Measurements from ENCODE around the gene PHF21A.

The PHF21A gene

GRCh38 chr11:46050662-46051061, 70.6 kb downstream of the PHF21A start:
- H3K27me3 Mint-ChIP-seq: no peaks in the 10 kb centered on the region
- peaks cover 38% of the 10 kb centered on the region for H3K36me3 Mint-ChIP-seq (ENCODE audit: low read depth)

DNA sequence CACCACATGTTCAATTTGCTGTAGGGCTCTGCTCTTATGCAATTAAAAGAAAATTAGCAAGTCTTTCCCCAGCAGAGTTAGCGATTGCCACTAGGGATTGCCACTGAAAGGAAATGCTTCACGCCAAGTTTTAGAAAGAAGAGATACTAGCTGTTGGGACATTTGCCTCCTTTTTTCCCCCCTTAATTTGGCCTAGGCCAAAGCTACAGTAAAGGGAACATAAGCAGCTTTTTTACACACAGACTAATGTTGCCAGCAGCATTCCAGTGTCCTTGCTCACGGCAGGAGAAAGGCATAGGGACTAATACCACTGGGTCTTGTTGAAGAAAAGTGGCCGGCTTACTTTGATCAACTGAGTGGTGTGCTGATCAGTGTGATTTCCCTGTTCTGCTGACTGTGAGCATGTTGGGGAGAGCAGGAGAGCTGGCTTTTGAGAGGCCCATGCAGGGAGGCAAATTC, 71.2 kb downstream of the PHF21A start:
- intact Hi-C loops (cut with micrococcal nuclease): no loop called here
- H3K36me3 Mint-ChIP-seq (ENCODE audit: low read depth): peaks cover 38% of the 10 kb centered on the region
- no peaks in the 10 kb centered on the region for H3K9me3 Mint-ChIP-seq
- H3K27ac Mint-ChIP-seq: no peak overlapping the region
- no peak overlapping the region for H3K4me3 Mint-ChIP-seq
- peaks cover 21% of the 10 kb centered on the region for H3K4me1 Mint-ChIP-seq (ENCODE audit: low read depth)
- no peaks in the 10 kb centered on the region for H3K27me3 Mint-ChIP-seq

More at GRCh38 chr11:46050662-46051061, 70.6 kb downstream of the PHF21A start:
- Mint-ChIP-seq H3K27ac (no peak overlapping the region), H3K4me1 (ENCODE audit: low read depth) (peaks cover 21% of the 10 kb centered on the region), H3K4me3 (no peak overlapping the region), H3K9me3 (no peaks in the 10 kb centered on the region)
- intact Hi-C loops (cut with micrococcal nuclease): no loop called here

GRCh38 chr11:46049325-46049897, 71.8 kb downstream of the PHF21A start:
- no peak overlapping the region for H3K27ac Mint-ChIP-seq
- no peak overlapping the region for H3K4me3 Mint-ChIP-seq
- H3K9me3 Mint-ChIP-seq: no peaks in the 10 kb centered on the region
- peaks cover 21% of the 10 kb centered on the region for H3K4me1 Mint-ChIP-seq (ENCODE audit: low read depth)
- peaks cover 38% of the 10 kb centered on the region for H3K36me3 Mint-ChIP-seq (ENCODE audit: low read depth)
- H3K27me3 Mint-ChIP-seq: no peaks in the 10 kb centered on the region
- intact Hi-C loops (cut with micrococcal nuclease): no loop called here

GRCh38 chr11:46048198-46048597, 73.1 kb downstream of the PHF21A start:
- intact Hi-C loops (cut with micrococcal nuclease): no loop called here
- Mint-ChIP-seq H3K36me3 (ENCODE audit: low read depth) (peaks cover 33% of the 10 kb centered on the region), H3K4me3 (no peak overlapping the region), H3K9me3 (no peaks in the 10 kb centered on the region), H3K27ac (no peak overlapping the region), H3K4me1 (ENCODE audit: low read depth) (peaks cover 21% of the 10 kb centered on the region), H3K27me3 (no peaks in the 10 kb centered on the region)

- Mint-ChIP-seq H3K36me3 (ENCODE audit: low read depth) (peaks cover 39% of the 10 kb centered on the region), H3K9me3 (no peaks in the 10 kb centered on the region), H3K27ac (no peak overlapping the region), H3K4me1 (ENCODE audit: low read depth) (peaks cover 21% of the 10 kb centered on the region), H3K4me3 (no peak overlapping the region), H3K27me3 (no peaks in the 10 kb centered on the region)
- intact Hi-C loops (cut with micrococcal nuclease): no loop called here
Measured at GRCh38 chr11:46047520-46047919, 73.7 kb downstream of the PHF21A start.

DNA sequence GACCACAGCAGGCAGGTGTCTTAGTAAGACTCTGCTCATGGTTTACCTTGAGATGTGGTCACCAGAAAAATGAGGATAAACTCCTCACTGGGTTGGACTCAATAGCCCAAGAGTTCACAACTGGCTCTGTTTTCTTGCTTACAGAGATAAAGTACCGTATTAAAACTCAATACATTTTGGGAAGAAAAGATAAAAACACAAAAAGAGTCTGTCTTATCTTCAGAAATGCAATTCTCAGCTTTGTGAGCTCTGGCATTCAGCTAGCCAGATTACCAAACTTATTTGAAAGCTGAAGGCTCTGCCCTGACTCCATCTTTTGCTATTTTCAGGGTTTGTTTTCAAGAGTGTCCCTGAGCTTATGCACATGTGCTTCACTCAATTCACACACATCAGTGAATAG, 75.4 kb downstream of the PHF21A start:
- peaks cover 15% of the 10 kb centered on the region for H3K4me1 Mint-ChIP-seq (ENCODE audit: low read depth)
- no peak overlapping the region for H3K4me3 Mint-ChIP-seq
- intact Hi-C loops (cut with micrococcal nuclease): no loop called here
- H3K9me3 Mint-ChIP-seq: no peaks in the 10 kb centered on the region
- no peaks in the 10 kb centered on the region for H3K27me3 Mint-ChIP-seq
- H3K36me3 Mint-ChIP-seq (ENCODE audit: low read depth): peaks cover 31% of the 10 kb centered on the region
- no peak overlapping the region for H3K27ac Mint-ChIP-seq

DNA sequence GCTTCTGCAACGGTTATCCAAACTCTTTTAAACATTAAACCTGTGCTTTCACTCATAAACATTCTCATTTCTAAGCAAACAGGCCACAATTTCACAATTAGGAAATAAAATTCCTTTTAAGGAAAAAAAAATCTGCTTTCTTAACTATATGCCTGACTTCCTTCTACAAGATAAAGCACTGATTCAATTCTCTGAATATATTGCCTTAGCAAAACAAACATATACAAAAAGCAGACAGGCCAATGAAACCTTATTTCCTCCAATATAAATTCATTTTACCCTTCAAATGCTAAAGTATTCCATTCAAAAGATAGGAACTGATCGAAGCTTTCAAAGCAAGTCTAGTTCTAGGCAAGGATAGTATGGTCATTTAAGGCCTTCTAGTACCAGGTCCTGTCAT, 76.7 kb downstream of the PHF21A start:
- Mint-ChIP-seq H3K27me3 (no peaks in the 10 kb centered on the region), H3K27ac (no peak overlapping the region), H3K4me3 (no peak overlapping the region), H3K36me3 (ENCODE audit: low read depth) (peaks cover 31% of the 10 kb centered on the region), H3K4me1 (ENCODE audit: low read depth) (peaks cover 6% of the 10 kb centered on the region), H3K9me3 (no peaks in the 10 kb centered on the region)
- intact Hi-C loops (cut with micrococcal nuclease): no loop called here

DNA sequence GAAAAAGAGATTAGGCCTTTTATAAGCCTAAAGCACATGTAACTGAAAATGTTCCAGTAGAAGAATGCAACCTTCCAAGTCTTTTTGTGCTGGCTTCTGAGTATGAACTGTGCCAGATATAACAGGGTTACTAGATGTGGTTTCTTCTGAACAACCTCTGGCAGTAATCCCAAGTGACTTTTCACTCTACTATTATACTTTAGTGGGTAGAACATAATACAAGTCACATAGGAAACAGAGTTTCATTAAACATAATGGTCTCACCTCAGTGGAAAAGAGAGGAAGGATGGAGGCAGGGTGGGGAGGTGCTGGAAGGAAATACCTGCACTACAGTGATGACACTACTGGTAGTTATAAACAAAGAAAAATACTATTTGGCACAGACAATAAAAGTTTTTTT, 81.3 kb downstream of the PHF21A start:
- intact Hi-C loops (cut with micrococcal nuclease): no loop called here
- H3K27me3 Mint-ChIP-seq: no peaks in the 10 kb centered on the region
- H3K27ac Mint-ChIP-seq: no peak overlapping the region
- H3K36me3 Mint-ChIP-seq (ENCODE audit: low read depth): peaks cover 11% of the 10 kb centered on the region
- no peaks in the 10 kb centered on the region for H3K9me3 Mint-ChIP-seq
- peaks cover 6% of the 10 kb centered on the region for H3K4me1 Mint-ChIP-seq (ENCODE audit: low read depth)
- no peak overlapping the region for H3K4me3 Mint-ChIP-seq

- Mint-ChIP-seq H3K9me3 (no peaks in the 10 kb centered on the region), H3K27me3 (no peaks in the 10 kb centered on the region), H3K27ac (no peak overlapping the region), H3K4me3 (no peak overlapping the region), H3K36me3 (ENCODE audit: low read depth) (peaks cover 19% of the 10 kb centered on the region), H3K4me1 (ENCODE audit: low read depth) (peaks cover 6% of the 10 kb centered on the region)
- intact Hi-C loops (cut with micrococcal nuclease): no loop called here
Measured at GRCh38 chr11:46038529-46038928, 82.7 kb downstream of the PHF21A start.

DNA sequence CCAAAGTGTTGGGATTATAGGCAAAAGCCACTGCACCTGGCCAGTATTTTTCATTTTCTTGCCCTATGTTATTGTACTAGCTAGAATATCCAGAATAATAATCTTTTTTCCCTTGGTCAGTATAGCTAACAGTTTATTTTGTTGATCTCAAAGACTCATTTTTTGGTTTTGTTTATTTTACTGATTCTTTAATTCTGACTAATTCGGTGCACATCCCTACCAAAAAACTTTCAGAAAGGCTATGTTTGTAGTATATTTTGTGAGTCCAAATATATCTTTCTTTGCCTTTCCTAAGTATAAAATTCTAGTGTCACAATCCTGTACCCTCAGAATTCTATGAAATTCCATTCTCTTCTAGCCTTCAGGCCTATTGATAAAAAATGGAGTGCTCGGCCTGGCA, 84.3 kb downstream of the PHF21A start:
- H3K36me3 Mint-ChIP-seq (ENCODE audit: low read depth): peaks cover 13% of the 10 kb centered on the region
- H3K9me3 Mint-ChIP-seq: no peaks in the 10 kb centered on the region
- intact Hi-C loops (cut with micrococcal nuclease): no loop called here
- no peak overlapping the region for H3K4me3 Mint-ChIP-seq
- no peaks in the 10 kb centered on the region for H3K27me3 Mint-ChIP-seq
- peaks cover 6% of the 10 kb centered on the region for H3K4me1 Mint-ChIP-seq (ENCODE audit: low read depth)
- no peak overlapping the region for H3K27ac Mint-ChIP-seq

- H3K27ac Mint-ChIP-seq: no peak overlapping the region
- peaks cover 6% of the 10 kb centered on the region for H3K4me1 Mint-ChIP-seq (ENCODE audit: low read depth)
- H3K36me3 Mint-ChIP-seq (ENCODE audit: low read depth): peaks cover 13% of the 10 kb centered on the region
- no peaks in the 10 kb centered on the region for H3K9me3 Mint-ChIP-seq
- H3K27me3 Mint-ChIP-seq: no peaks in the 10 kb centered on the region
- intact Hi-C loops (cut with micrococcal nuclease): no loop called here
- H3K4me3 Mint-ChIP-seq: no peak overlapping the region
Measured at GRCh38 chr11:46036009-46036408, 85.2 kb downstream of the PHF21A start.

DNA sequence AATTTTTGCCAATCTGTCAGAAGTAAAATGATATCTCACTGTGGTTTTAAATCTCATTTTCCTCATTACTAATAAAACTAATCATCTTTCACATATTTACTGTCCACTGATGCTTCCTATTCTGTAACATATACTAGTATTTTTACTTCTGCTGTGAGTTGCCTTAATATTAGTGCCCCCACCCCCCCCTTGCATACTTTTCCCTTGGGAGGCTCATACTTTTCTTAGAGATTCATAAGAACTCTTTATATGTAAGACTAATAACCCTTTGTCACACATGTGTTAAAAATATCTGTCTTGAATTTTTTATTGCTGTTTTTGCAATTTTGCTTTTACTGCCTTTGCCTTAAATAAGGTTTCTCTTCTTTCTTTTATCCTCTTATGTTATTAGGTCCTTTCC, 87.2 kb downstream of the PHF21A start:
- Mint-ChIP-seq H3K4me3 (no peak overlapping the region), H3K27ac (no peak overlapping the region), H3K27me3 (no peaks in the 10 kb centered on the region), H3K36me3 (ENCODE audit: low read depth) (peaks cover 13% of the 10 kb centered on the region), H3K4me1 (ENCODE audit: low read depth) (peaks cover 6% of the 10 kb centered on the region), H3K9me3 (no peaks in the 10 kb centered on the region)
- intact Hi-C loops (cut with micrococcal nuclease): no loop called here

DNA sequence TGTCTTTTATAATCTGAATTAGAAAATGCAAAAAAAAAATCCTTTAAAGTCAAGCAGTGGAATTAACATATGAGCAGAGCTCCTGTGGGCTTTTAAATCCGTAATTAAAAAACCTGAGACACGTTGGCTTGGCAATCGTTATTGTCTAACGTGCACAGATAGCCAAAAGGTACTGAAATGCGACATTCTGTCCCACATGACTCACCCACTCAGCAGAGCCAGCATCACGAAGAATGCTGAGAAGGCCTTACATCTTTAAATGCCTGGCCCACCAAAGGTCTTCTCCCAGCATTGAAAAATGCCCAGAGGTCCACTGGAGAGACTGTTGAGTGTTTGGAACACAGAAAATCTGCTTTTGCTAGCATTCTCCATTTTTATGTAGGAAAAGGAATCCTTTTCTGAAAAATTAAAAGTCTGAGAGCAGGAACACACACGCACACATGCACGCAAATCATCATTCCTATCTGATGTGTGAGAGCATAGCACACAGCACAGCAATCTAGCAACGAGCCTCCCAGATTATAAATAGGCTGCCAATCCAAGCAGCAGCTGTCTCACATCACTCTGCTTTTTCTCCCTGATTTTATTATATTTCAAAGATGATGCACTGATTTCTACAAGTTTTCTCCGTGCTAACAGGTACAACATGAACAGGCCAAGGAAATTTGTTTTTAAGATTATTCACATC, 94.5 kb downstream of the PHF21A start:
- H3K27me3 Mint-ChIP-seq: no peaks in the 10 kb centered on the region
- H3K27ac Mint-ChIP-seq: no peak overlapping the region
- intact Hi-C loops (cut with micrococcal nuclease): no loop called here
- no peaks in the 10 kb centered on the region for H3K4me1 Mint-ChIP-seq (ENCODE audit: low read depth)
- no peaks in the 10 kb centered on the region for H3K9me3 Mint-ChIP-seq
- H3K4me3 Mint-ChIP-seq: no peak overlapping the region
- H3K36me3 Mint-ChIP-seq (ENCODE audit: low read depth): peaks cover 10% of the 10 kb centered on the region

GRCh38 chr11:46020084-46020599, 101.1 kb downstream of the PHF21A start:
- Mint-ChIP-seq H3K4me1 (ENCODE audit: low read depth) (peaks cover 5% of the 10 kb centered on the region), H3K9me3 (no peaks in the 10 kb centered on the region), H3K27ac (no peak overlapping the region), H3K4me3 (no peak overlapping the region), H3K27me3 (no peaks in the 10 kb centered on the region), H3K36me3 (ENCODE audit: low read depth) (peaks cover 24% of the 10 kb centered on the region)
- intact Hi-C loops (cut with micrococcal nuclease): no loop called here

GRCh38 chr11:46018651-46019050, 102.6 kb downstream of the PHF21A start:
- Mint-ChIP-seq H3K9me3 (no peaks in the 10 kb centered on the region), H3K27ac (no peak overlapping the region), H3K36me3 (ENCODE audit: low read depth) (peaks cover 29% of the 10 kb centered on the region), H3K4me1 (ENCODE audit: low read depth) (peaks cover 5% of the 10 kb centered on the region), H3K4me3 (no peak overlapping the region), H3K27me3 (no peaks in the 10 kb centered on the region)
- intact Hi-C loops (cut with micrococcal nuclease): no loop called here
